Measurements from ENCODE around the gene DIP2C.

GRCh38 chr10:672992-673391 is 16.5 kb downstream of the DIP2C start:
- TF ChIP-seq POLR2A (IDR thresholded peaks at IDR 0.05; ENCODE audit: low read depth, low read length) = no peak
- no peak for TF ChIP-seq TAF1 (IDR thresholded peaks at IDR 0.05; ENCODE audit: borderline replicate concordance, low read depth, low read length)
- no peak for TF ChIP-seq POLR2AphosphoS5 (IDR thresholded peaks at IDR 0.05; ENCODE audit: low read depth, low read length)

Measured in GM12892 (cell line).